Mucosa of rectum (tissue), 2 donors: ENCODE data around the gene ABCC3.
A peak's percentile ranks its signal among the peaks of the same experiment; 100 is the strongest.

Experiments
- H3K27ac ChIP-seq, 2 donors: one replicate each; pipeline ENCODE4 v1.7.0; 2013; ENCODE audit warnings: inconsistent platforms in 2 of 2, low read depth in 2 of 2, low read length in 2 of 2
- H3K27me3 ChIP-seq, 2 donors: one replicate each; pipeline ENCODE4 v1.7.0; 2013; ENCODE audit warnings: low read length in 2 of 2; ENCODE audit not compliant: control insufficient read depth in 2 of 2, insufficient read depth in 2 of 2
- H3K36me3 ChIP-seq, 2 donors: one replicate each; pipeline ENCODE4 v1.7.0; 2013; ENCODE audit warnings: low read length in 2 of 2; ENCODE audit not compliant: control insufficient read depth in 2 of 2, insufficient read depth in 2 of 2
- H3K4me1 ChIP-seq, 2 donors: one replicate each; pipeline ENCODE4 v1.7.0; 2013; ENCODE audit warnings: low read length in 2 of 2, mild to moderate bottlenecking in 1 of 2; ENCODE audit not compliant: control insufficient read depth in 2 of 2, insufficient read depth in 2 of 2
- H3K4me3 ChIP-seq, 2 donors: one replicate each; pipeline ENCODE4 v1.7.0; 2013; ENCODE audit warnings: low read length in 2 of 2
- H3K9ac ChIP-seq, 2 donors: one replicate each; pipeline ENCODE4 v1.7.0; 2013; ENCODE audit warnings: low read length in 2 of 2, low read depth in 1 of 2, mild to moderate bottlenecking in 1 of 2
- H3K9me3 ChIP-seq, 2 donors: one replicate each; pipeline ENCODE4 v1.7.0; 2013; ENCODE audit warnings: low read length in 2 of 2; ENCODE audit not compliant: control insufficient read depth in 2 of 2
- donor health status: healthy.
- donor health status: Normal muscosa, but diverticular disease.

The ABCC3 gene

DNA sequence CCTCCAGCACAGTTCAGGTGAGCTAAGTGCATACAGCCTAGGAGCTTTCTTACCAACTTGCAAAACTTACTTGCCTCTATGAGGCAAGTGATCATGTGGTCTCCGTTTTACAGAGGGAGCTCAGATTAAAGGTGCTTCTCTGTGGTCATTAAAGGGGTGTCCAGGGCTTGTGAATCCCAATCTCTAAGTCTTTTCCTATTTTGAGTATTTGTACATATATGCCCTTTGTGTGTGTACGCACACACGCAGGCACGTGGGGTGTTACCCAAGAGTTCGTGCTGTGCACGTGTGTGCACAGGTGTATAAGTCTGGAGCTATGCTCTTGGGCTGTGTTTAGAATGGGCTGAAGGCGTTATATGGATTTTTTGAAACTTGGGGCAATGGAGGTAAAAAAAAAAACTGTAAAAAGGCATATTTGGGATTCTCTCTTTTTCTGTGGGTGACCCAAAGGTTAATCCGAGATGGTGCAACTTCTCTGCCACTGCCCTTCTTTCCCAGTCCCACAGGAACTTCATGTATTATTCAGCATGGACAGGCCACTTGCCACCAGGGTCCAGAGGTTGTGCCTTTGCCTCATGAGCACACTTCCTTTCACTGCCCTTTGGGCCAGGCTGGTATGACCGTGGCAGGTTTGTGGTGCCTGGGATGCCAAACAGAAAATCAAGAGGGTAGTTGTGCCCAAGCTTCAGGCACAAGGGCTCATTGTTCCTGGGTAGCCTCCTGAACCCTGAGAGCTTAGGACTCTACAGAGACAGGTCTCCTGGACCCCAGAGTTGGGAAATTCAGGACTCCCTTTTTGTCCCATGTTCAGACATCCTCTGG is 1.5 kb downstream of the ABCC3 start:
- peak overlapping the region; percentile 78 to 82 for H3K4me3 ChIP-seq
- peak overlapping the region; percentile 73 to 86 for H3K27ac ChIP-seq

DNA sequence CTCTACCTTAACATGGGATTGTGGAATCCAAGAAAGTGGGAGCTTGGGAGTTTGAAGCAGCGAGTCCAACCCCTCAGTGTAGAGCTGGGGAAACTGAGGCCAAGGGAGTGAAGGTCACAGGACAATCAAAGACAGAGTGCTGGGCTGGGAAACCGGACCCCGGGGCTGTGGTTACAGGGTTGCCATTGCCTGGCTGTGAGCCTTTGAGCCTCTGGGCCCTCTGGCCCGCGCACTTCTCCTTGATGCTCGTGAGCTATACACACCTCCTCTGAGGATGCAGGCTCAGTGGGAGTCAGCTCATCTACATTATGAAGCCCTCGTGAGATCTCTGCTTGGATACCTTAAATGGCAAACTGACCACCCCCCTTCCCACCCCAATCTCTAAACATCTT is 2.1 kb downstream of the ABCC3 start:
- Histone ChIP-seq H3K9ac (peak overlapping the region; percentile 1 to 90), H3K36me3 (peaks cover 4 to 5% of the 10 kb centered on the region in 2 donors), H3K27ac (peak overlapping the region in 1 of 2 donors; percentile 11), H3K4me1 (peaks cover 51 to 61% of the 10 kb centered on the region in 2 donors), H3K27me3 (peaks cover 0 to 12% of the 10 kb centered on the region in 2 donors), H3K9me3 (no peaks in the 10 kb centered on the region), H3K4me3 (no peak overlapping the region)

More for the DNA sequence above, 1.5 kb downstream of the ABCC3 start:
- H3K9me3 ChIP-seq = no peaks in the 10 kb centered on the region
- H3K4me1 ChIP-seq = peaks cover 53 to 57% of the 10 kb centered on the region in 2 donors
- H3K36me3 ChIP-seq = peaks cover 0 to 5% of the 10 kb centered on the region in 2 donors
- H3K9ac ChIP-seq = peak overlapping the region; percentile 87 to 90
- H3K27me3 ChIP-seq = peaks cover 0 to 12% of the 10 kb centered on the region in 2 donors

DNA sequence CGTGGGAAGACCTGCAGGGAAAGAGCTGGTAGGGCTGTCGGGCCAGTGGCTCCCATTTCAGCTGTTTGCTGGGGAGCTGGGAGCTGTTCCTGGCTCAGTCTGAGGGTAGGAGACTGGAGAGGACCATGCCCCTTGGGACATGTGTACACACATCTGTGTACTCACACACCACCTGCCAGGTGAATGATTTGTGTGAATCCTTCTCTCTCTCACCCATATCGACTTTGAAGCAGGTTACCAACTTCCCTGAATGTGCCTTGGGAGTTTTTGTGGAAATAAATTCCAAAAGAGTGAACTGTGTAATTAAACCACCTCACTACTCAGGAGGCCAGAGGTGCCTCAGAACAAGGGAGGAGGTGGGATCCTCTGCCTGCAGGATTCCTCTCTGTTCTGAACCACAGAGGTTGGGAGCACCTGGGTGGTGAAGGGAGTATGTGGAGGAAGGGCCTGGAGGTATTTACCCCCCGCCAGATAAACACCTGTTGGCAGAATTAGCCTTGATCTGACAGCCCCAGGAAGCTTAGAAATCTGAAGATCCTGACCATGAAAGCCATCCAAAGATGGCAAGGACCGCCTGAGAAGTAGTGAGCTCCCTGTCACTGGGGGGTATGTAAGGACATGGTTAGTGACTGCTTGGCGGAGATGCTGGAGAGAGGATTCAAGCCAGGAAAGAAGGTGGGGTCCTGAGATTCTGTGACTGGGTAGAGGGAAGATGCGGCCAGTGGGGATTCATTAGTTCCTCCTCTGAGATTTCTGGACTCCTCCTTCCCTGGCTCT is 3.3 kb downstream of the ABCC3 start:
- H3K4me1 ChIP-seq = peaks cover 49 to 61% of the 10 kb centered on the region in 2 donors
- peaks cover 0 to 9% of the 10 kb centered on the region in 2 donors for H3K27me3 ChIP-seq
- H3K9ac ChIP-seq = peak overlapping the region; percentile 48 to 67

DNA sequence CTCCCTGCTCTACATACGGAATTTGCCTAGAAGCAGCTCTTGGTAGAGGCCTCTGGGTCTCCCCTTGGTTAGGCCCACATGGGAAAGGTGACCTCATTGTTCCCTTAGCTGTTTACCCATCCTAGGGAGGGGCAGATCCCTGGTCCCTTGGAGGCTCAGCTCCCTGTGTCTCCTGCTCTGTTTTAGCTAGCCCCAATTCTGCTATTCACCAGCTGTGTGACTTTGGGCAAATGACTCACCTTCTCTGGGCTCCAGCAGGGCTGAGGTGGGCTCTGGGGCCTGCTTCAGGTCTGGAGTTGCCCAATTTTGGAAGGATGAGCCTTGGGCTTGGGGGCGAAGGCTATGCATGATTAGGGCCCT is 3.9 kb downstream of the ABCC3 start:
- Histone ChIP-seq H3K9me3 (no peaks in the 10 kb centered on the region), H3K9ac (peak overlapping the region; percentile 47 to 67), H3K4me3 (peak overlapping the region in 1 of 2 donors; percentile 14), H3K4me1 (peaks cover 49 to 61% of the 10 kb centered on the region in 2 donors), H3K36me3 (peaks cover 10% of the 10 kb centered on the region in 2 donors), H3K27me3 (peaks cover 0 to 7% of the 10 kb centered on the region in 2 donors), H3K27ac (peak overlapping the region; percentile 82 to 83)

More for the DNA sequence above, 3.3 kb downstream of the ABCC3 start:
- Histone ChIP-seq H3K4me3 (no peak overlapping the region), H3K27ac (peak overlapping the region; percentile 82 to 83), H3K9me3 (no peaks in the 10 kb centered on the region), H3K36me3 (peaks cover 10% of the 10 kb centered on the region in 2 donors)

DNA sequence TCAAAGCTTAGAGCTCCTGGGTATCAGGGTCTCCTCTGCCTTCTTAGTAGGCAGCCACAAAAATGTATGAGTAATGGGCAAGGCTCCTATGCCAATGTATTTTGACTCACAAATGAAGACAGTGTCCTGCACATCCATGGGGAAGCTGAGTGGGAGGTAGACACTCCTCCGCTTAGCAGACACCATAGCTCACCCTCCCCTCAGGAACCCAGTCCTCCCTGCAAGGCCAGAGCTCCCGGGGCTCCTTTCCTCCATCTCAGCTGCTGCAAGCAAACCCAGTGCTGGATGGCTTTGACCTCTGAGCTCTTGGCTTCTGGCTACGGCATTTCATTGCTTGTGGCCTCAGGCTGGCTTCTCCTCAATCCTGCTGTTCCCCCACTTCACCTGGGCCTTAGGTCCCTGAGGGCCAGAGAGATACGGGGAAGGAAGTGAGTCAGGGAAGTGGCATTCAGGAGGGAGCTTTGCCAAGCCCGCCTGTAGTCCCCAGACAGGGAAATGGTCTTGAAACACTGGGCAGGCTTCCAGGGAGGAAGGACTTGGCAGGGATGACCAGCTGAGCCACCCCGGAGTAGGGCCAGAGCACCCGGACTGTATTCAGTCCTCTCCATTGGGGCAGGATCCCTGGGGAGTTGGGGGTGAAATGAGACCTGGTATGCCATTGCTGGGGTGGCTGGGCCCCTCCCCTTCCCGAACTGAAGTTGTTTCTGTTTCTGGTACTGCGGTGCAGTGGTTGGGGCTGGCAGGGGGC is 4.5 kb downstream of the ABCC3 start:
- Histone ChIP-seq H3K27ac (peak overlapping the region; percentile 82 to 83), H3K9me3 (no peaks in the 10 kb centered on the region), H3K4me1 (peaks cover 47 to 56% of the 10 kb centered on the region in 2 donors)

DNA sequence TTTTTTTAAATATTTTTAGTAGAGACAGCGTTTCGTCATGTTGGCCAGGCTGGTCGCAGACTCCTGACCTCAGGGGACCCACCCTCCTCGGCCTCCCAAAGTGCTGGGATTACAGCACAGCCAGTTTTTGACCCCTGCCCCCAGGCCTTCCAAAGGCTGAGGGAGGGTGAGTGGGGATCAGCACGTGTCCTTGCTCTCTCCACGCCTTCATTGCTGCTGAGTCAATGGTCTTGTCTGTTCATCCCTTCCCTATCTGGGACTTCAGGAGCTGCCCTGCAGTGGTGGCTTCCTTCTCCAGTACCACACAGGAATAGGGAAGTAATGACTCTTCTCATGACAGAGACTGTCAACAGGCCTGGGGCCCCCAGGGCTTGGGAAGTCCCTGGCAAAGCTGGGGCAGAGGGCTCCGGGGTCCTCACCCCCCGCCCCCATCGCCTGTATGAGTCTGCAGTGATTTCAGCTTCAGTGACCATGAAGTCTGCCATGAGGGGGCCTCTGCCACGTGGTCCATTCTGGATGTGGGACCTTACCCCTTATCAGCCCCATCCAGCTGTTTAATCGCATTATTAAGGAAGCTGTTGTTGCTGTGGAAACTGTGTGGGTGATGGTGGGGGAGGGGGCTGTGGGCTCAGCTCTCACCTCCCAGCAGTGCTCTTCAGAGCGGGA is 6.1 kb downstream of the ABCC3 start:
- Histone ChIP-seq H3K9me3 (no peaks in the 10 kb centered on the region), H3K4me1 (peaks cover 39 to 52% of the 10 kb centered on the region in 2 donors), H3K27ac (peak overlapping the region; percentile 9 to 19), H3K4me3 (no peak overlapping the region), H3K36me3 (peaks cover 10% of the 10 kb centered on the region in 2 donors), H3K27me3 (peaks cover 0 to 4% of the 10 kb centered on the region in 2 donors), H3K9ac (peak overlapping the region in 1 of 2 donors; percentile 22)

More for the DNA sequence above, 4.5 kb downstream of the ABCC3 start:
- peaks cover 0 to 7% of the 10 kb centered on the region in 2 donors for H3K27me3 ChIP-seq
- H3K4me3 ChIP-seq = peak overlapping the region in 1 of 2 donors; percentile 14
- peak overlapping the region; percentile 47 to 67 for H3K9ac ChIP-seq
- peaks cover 10% of the 10 kb centered on the region in 2 donors for H3K36me3 ChIP-seq

DNA sequence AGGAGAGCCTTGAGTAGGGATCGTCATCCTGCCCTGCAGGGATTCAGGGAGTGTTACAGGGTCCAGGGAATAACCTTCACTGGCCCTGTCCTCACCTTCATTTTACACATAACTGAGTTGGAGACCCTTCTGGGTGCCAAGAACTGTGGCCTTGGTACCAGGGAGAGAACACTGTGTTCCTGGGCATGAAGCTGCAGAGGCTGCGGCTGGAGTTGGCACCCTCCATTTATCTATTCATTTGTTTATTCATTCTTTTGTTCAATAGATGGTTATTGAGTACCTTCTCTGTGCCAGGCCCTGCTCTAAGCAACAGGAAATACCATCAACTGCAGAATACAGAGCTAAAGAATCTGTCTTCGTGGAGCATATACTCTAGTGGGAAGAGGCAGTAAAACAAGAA is 6.7 kb downstream of the ABCC3 start:
- Histone ChIP-seq H3K9ac (peak overlapping the region in 1 of 2 donors; percentile 12), H3K27me3 (peaks cover 0 to 1% of the 10 kb centered on the region in 2 donors), H3K27ac (peak overlapping the region in 1 of 2 donors; percentile 13), H3K9me3 (no peaks in the 10 kb centered on the region), H3K36me3 (peaks cover 10% of the 10 kb centered on the region in 2 donors), H3K4me1 (peaks cover 35 to 46% of the 10 kb centered on the region in 2 donors), H3K4me3 (no peak overlapping the region)

DNA sequence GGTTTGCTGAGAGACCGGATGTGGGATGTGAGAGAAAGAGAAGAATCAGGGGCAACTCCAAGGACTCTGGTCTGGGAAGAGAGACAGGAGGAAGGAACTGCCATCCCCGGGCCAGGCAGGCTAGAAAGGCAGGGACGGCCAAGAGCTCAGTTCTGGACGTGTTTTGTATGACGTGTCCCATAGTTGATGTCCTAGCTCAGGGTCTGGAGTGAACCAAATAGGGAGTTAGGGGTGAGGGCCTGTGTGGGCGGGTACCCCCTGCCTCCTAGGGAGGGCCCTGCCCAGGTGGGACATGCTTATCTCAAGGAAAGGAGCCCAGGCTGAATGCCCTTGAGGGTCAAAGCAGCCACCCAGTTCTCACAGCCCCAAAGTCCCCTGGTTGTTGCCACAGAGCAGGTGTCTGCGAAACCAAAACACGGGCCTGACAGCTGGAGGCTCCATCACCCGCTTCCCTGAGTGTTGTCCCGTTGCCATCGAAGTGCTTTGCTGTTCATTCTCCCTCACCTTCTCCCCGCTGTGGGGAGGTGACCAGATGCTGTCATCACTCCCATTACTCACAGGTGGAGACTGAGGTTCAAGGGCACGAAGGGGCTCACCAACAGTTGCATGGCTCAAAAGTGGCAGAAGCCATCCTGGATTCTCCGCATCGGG is 7.5 kb downstream of the ABCC3 start:
- Histone ChIP-seq H3K27me3 (no peaks in the 10 kb centered on the region), H3K36me3 (peaks cover 6 to 10% of the 10 kb centered on the region in 2 donors), H3K9me3 (no peaks in the 10 kb centered on the region), H3K9ac (peak overlapping the region in 1 of 2 donors; percentile 8), H3K4me1 (peaks cover 26 to 39% of the 10 kb centered on the region in 2 donors), H3K4me3 (no peak overlapping the region), H3K27ac (no peak overlapping the region)
